Measurements from ENCODE around the gene OR5M8. TPM values are rescaled to one million over a fixed set of nuclear protein-coding genes. Genes with fewer than 3 reads are reported as not detected.

OR5M8 gene
- total and polyA plus RNA-seq, 2 of the 8 experiments (the other 6 are each of a cell fraction or from before 2014, with no cell fraction given): not detected

- Histone ChIP-seq H4K20me1 (replicated peaks in 1 of 2; ENCODE audit: control insufficient read depth in 1 of 2, insufficient read depth in 2 of 2, low read length in 2 of 2) (no peaks in the 10 kb centered on the region), H3K9me3 (ENCODE audit: insufficient read depth in 2 of 2, low read depth in 1 of 2, low read length in 1 of 2) (peaks cover 0 to 10% of the 10 kb centered on the region in 2 experiments; a peak in 2 of 4 replicates), H4K8ac (ENCODE audit: extremely low read depth, insufficient read depth, low read length) (no peak overlapping the region), H3K79me1 (ENCODE audit: low read depth, low read length) (no peaks in the 10 kb centered on the region), H2BK20ac (ENCODE audit: low read length) (no peak overlapping the region), H3K36me3 (ENCODE audit: control insufficient read depth in 2 of 4, insufficient read depth in 4 of 4, low read length in 3 of 4) (peaks cover 0 to 2% (median 0%) of the 10 kb centered on the region in 4 experiments; a peak in 1 of 8 replicates), H3K4me3 (ENCODE audit: extremely low read depth in 1 of 4, insufficient read depth in 2 of 4, low read depth in 3 of 4, low read length in 4 of 4) (no peak overlapping the region), H3K23me2 (ENCODE audit: low read depth, low read length) (no peaks in the 10 kb centered on the region), H2BK5ac (ENCODE audit: low read depth, low read length) (no peak overlapping the region), H3K79me2 (ENCODE audit: control insufficient read depth in 1 of 2, insufficient read depth in 2 of 2, low read length in 2 of 2) (no peaks in the 10 kb centered on the region), H3K4me1 (replicated peaks in 1 of 4; ENCODE audit: control insufficient read depth in 3 of 4, insufficient read depth in 4 of 4, low read length in 3 of 4) (no peaks in the 10 kb centered on the region), H3K27me3 (replicated peaks in 1 of 4; ENCODE audit: control insufficient read depth in 3 of 4, extremely low read depth in 1 of 4, insufficient read depth in 3 of 4, low read length in 3 of 4) (no peaks in the 10 kb centered on the region), H3K27ac (ENCODE audit: low read depth, low read length) (no peak overlapping the region), H2AFZ (ENCODE audit: low read length) (no peak overlapping the region), H3K23ac (ENCODE audit: insufficient read length) (no peak overlapping the region), H4K91ac (replicated peaks; ENCODE audit: insufficient read length, low read length) (no peak overlapping the region), H2AK5ac (ENCODE audit: low read depth, low read length) (no peak overlapping the region), H3K56ac (replicated peaks; ENCODE audit: insufficient read length, low read depth, low read length) (no peak overlapping the region), H3K9ac (replicated peaks in 1 of 4; ENCODE audit: extremely low read depth in 1 of 4, low read depth in 3 of 4, low read length in 3 of 4) (no peak overlapping the region), H2BK15ac (ENCODE audit: low read length) (no peak overlapping the region), H3K4me2 (ENCODE audit: insufficient read depth in 1 of 2, low read depth in 2 of 2, low read length in 2 of 2) (no peak overlapping the region), H3K14ac (ENCODE audit: insufficient read length) (no peak overlapping the region), H3K4ac (replicated peaks; ENCODE audit: insufficient read length, low read depth, low read length) (no peak overlapping the region), H2BK12ac (ENCODE audit: low read depth, low read length) (no peak overlapping the region), H3K18ac (ENCODE audit: extremely low read depth, low read length) (no peak overlapping the region), H2BK120ac (replicated peaks; ENCODE audit: low read depth, low read length) (no peak overlapping the region), H4K5ac (ENCODE audit: insufficient read length, low read depth, low read length) (no peak overlapping the region)
- no peak for DNase-seq (ENCODE audit: low read depth in 1 of 2, low spot score in 2 of 2)
- no peak for FAIRE-seq
- ChIA-PET CTCF (ENCODE audit: partially characterized antibody) (no interaction called here), POLR2A (ENCODE audit: partially characterized antibody) (no interaction called here)
- 93% methylated on average over 2 of the region's 2 CpGs; no CpG with 5 or more reads in 1 of the 2 experiments for WGBS, 2 experiments (ENCODE audit: extremely low coverage in 1 of 2, insufficient coverage in 1 of 2, insufficient read length in 1 of 2, insufficient replicate concordance in 2 of 2, low coverage in 1 of 2, low lambda C conversion rate in 2 of 2, missing lambda C conversion rate in 1 of 2)
- no peak for TF ChIP-seq KDM1A (IDR thresholded peaks at IDR 0.05; ENCODE audit: borderline replicate concordance, low read length)
- no peak for TF ChIP-seq ATF3 (IDR thresholded peaks at IDR 0.05; ENCODE audit: insufficient read depth, low read depth, low read length)
- TF ChIP-seq CEBPB (IDR thresholded peaks at IDR 0.05; ENCODE audit: low read depth, low read length): no peak
- TF ChIP-seq ASH2L (IDR thresholded peaks at IDR 0.05; ENCODE audit: low read length): no peak
- no peak for TF ChIP-seq JUN (IDR thresholded peaks at IDR 0.05; ENCODE audit: low read depth, low read length)
These were observed 3.9 kb upstream of the OR5M8 start for GRCh38 chr11:56495117-56495516.
